GM10248 (cell line): ENCODE results near the gene EEF1A1.
"Not testable (repeated sequence)": the region's sequence is repeated elsewhere in the genome, so short reads cannot be mapped to it uniquely, and the experiment has no call there.

Experiments
- CTCF ChIA-PET: fragments of 300-600 bp; sonication (Branson Sonifier 250); formaldehyde crosslinking; extraction: SDS; loops from one replicate; lab custom pipeline; 2021; ENCODE audit warnings: antibody characterized with exemption; lab: Yijun Ruan, JAX
- POLR2A ChIA-PET: fragments of 350-650 bp; sonication (Branson Sonifier 250); formaldehyde crosslinking; extraction: SDS; loops from one replicate; lab custom pipeline; 2020; ENCODE audit warnings: antibody characterized with exemption; lab: Yijun Ruan, JAX
- DNase-seq: peaks from one replicate; pipeline ENCODE4 v3.0.0; 2012; ENCODE audit errors: extremely low spot score
- TF ChIP-seq, protein P1 (sequence below): IDR thresholded peaks from 2 replicates; pipeline ENCODE4 v1.5.1; 2012; ENCODE audit warnings: mild to moderate bottlenecking, low read depth; ENCODE audit errors: extremely low read depth, missing control alignments, control extremely low read depth

The EEF1A1 gene

DNA sequence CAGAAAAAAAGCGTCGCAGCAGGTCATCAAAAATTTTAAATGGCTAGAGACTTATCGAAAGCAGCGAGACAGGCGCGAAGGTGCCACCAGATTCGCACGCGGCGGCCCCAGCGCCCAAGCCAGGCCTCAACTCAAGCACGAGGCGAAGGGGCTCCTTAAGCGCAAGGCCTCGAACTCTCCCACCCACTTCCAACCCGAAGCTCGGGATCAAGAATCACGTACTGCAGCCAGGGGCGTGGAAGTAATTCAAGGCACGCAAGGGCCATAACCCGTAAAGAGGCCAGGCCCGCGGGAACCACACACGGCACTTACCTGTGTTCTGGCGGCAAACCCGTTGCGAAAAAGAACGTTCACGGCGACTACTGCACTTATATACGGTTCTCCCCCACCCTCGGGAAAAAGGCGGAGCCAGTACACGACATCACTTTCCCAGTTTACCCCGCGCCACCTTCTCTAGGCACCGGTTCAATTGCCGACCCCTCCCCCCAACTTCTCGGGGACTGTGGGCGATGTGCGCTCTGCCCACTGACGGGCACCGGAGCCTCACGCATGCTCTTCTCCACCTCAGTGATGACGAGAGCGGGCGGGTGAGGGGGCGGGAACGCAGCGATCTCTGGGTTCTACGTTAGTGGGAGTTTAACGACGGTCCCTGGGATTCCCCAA is at the start of gene EEF1A1:
TSS of gene EEF1A1 (minus strand) at position 345 of the 663 bp plus-strand sequence. CDS start 1,006 bp downstream, outside the sequence.
- TF ChIP-seq, protein P1, sequence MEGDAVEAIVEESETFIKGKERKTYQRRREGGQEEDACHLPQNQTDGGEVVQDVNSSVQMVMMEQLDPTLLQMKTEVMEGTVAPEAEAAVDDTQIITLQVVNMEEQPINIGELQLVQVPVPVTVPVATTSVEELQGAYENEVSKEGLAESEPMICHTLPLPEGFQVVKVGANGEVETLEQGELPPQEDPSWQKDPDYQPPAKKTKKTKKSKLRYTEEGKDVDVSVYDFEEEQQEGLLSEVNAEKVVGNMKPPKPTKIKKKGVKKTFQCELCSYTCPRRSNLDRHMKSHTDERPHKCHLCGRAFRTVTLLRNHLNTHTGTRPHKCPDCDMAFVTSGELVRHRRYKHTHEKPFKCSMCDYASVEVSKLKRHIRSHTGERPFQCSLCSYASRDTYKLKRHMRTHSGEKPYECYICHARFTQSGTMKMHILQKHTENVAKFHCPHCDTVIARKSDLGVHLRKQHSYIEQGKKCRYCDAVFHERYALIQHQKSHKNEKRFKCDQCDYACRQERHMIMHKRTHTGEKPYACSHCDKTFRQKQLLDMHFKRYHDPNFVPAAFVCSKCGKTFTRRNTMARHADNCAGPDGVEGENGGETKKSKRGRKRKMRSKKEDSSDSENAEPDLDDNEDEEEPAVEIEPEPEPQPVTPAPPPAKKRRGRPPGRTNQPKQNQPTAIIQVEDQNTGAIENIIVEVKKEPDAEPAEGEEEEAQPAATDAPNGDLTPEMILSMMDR = no peak
- ChIA-PET CTCF (interaction anchor here (1.4 to 3.3 kb wide), 4 partner anchors 12 to 90 kb away, joined by 3 to 22 read pairs (median 4); no protein-coding TSS in a partner anchor), POLR2A (interaction anchor here (0.5 to 2.9 kb wide), 15 partner anchors 8 to 202 kb away, joined by 3 to 23 read pairs (median 5); partner anchors contain the start of genes MTO1 and SLC17A5)
- peak; percentile 93 for DNase-seq

DNA sequence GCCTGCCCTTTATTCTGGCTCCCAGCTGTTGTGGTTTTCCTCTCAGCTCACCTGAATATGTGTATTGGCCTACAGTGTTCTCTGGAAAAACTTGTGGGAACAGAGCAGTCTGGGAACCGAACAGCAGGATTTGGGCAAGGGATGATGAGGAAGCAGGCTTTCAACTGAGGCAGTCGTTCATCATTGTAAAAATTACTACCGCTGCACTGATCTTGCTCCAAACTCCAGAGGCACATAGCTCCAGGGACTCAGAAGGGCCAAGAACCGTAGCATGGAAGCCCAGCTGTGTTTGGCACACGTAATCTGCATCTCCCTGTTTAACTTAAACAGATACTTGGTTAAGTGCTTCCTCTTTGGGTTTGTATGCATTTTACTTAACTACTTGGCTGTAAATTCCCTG is 48.3 kb upstream of the EEF1A1 start:
- DNase-seq = no peak
- POLR2A ChIA-PET = no interaction called here
- TF ChIP-seq, protein P1 = no peak
- CTCF ChIA-PET = interaction anchor here (0.8 kb wide), 1 partner anchor 50 kb away, joined by 3 read pairs; no protein-coding TSS in a partner anchor

DNA sequence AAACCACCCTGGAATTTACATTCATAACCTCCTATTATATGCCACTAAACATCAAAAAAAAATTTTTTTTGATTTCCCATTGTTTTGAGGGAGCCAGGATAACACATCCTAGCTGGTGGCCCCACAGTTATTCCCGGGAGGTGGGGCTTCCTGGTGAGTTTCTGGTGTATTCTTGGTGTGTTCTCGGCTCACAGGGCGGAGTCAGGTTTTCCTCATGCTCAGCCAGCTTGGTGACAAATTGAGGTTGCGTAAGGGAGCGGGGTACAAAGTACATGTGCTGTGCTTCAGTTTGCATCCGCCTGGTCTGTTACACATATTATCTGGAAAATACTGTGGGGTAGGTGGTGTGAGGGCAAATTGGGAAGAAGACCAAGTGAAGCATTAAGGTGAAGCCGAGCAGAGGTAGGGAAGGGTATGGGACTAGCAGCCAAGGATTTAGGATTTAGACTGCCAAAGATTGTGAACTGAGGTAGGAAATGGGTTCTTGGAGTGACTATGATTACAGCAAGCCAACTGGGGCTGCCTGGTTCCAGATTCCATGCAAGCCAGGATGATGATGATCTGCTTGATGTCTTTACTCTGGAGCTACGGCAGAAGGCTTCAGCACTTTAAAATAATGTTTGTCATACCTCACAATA is 46.2 kb upstream of the EEF1A1 start:
- TF ChIP-seq, protein P1 = no peak
- DNase-seq = no peak
- CTCF ChIA-PET = interaction anchor here (0.8 to 2.3 kb wide), 6 partner anchors 10 to 65 kb away, joined by 3 to 7 read pairs (median 4); no protein-coding TSS in a partner anchor
- POLR2A ChIA-PET = no interaction called here

DNA sequence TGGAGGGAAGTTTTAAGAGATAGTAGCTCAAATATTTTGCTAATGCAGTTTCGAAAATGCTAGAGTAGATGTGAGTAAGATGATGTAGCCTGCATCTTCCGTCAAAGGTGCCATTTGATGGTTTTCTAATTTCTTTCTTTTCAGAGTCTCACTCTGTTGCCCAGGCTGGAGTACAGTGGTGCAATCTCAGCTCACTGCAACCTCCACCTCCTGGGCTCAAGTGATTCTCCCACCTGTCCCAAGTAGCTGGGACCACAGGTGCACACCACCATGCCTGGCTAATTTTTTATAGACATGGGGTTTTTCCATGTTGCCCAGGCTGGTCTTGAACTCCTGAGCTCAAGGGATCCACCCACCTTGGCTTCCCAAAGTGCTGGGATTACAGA is 45.6 kb upstream of the EEF1A1 start:
- CTCF ChIA-PET = interaction anchor here (0.8 to 2.3 kb wide), 8 partner anchors 9 to 66 kb away, joined by 3 to 7 read pairs (median 4); no protein-coding TSS in a partner anchor
- POLR2A ChIA-PET, DNase-seq: not testable (repeated sequence)

DNA sequence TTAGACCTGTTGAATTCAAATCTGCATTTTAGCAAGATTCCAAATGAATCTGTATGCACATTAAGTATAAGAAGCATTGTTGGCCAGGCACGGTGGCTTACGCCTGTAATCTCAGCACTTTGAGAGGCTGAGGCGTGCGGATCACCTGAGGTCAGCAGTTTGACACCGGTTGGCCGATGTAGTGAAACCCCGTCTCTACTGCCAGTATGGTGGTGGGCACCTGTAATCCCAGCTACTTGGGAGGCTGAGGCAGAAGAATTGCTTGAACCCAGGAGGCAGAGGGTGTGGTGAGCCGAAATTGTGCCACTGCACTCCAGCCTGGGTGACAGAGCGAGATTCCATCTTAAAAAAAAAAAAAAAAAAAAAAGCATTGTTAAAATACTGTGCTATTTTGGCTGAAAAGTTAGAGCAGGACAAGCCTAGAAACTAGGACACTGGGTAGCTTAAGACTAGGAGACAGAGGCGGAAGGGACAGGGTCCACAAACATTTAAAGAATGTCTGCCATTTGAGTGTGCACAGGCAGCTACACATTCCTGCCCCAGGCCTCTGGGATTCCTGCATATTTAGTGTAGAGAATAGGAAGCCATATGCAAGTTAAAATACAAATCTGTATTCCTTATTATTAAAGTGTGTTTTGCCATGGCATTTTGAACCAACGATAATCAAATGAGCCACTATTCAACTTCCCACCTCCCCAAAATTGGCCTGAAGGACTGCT is 45.1 kb upstream of the EEF1A1 start:
- CTCF ChIA-PET = interaction anchor here (0.8 to 2.3 kb wide), 9 partner anchors 9 to 67 kb away, joined by 3 to 7 read pairs (median 4); no protein-coding TSS in a partner anchor
- no peak for DNase-seq

DNA sequence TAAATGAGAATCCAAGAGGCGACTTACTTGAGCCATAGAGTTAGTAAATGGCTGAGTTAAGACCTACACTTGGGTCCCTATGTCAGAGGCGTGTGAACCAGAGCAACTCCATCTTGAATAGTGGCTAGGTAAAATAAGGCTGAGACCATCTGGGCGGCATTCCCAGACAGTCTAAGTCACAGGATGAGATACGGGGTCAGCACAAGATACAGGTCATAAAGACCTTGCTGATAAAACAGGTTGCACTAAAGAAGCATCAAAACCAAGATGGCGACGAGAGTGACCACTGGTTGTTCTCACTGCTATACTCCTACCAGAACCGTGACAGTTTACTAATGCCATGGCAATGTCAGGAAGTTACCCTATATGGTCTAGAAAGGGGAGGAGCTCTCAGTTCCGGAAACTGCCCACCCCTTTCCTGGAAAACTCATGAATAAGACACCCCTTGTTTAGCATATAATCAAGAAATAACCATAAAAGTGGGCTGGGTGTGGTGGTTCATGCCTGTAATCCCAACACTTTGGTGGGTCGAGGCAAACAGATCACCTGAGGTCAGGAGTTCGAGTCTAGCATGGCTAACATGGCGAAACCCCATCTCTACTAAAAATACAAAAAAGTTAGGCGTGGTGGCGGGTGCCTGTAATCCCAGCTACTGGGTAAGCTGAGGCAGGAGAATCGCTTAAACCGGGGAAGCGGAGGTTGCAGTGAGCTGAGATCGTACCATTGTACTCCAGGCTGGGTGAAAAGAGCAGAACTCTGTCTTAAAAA is 43.9 kb upstream of the EEF1A1 start:
- ChIA-PET CTCF (interaction anchor here (1.7 to 2.3 kb wide), 2 partner anchors 16 to 46 kb away, joined by 5 to 7 read pairs; no protein-coding TSS in a partner anchor), POLR2A (no interaction called here)
- TF ChIP-seq, protein P1 = no peak
- DNase-seq = no peak

More for the DNA sequence above, 45.1 kb upstream of the EEF1A1 start:
- TF ChIP-seq, protein P1 = no peak
- POLR2A ChIA-PET = no interaction called here
